Measurements from ENCODE around the gene DLG2. TPM values are rescaled to one million over a fixed set of nuclear protein-coding genes. Genes with fewer than 3 reads are reported as not detected.
"Not testable (repeated sequence)": the region's sequence is repeated elsewhere in the genome, so short reads cannot be mapped to it uniquely, and the experiment has no call there.

The DLG2 gene
- total RNA-seq, 1 experiment from 2014 or later: 17.5 TPM

DNA sequence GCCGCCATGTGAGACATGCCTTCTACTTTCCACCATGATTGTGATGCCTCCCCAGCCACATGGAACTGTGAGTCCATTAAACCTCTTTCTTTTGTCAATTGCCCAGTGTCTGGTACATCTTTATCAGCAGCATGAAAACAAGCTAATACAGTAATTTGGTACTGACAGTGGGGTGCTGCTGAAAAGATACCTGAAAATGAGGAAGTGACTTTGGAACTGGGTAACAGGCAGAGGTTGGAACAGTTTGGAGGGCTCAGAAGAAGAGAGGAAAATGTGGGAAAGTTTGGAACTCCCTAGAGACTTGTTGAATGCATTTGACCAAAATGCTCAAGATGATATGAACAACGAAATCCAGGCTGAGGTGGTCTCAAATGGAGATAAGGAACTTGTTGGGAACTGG, 356.8 kb downstream of the DLG2 start:
- H3K27ac Mint-ChIP-seq; H3K4me3 Mint-ChIP-seq; CTCF ChIA-PET; POLR2A ChIA-PET; ATAC-seq; H3K27me3 Mint-ChIP-seq (ENCODE audit: low read depth); DNase-seq (ENCODE audit: low spot score): not testable (repeated sequence)
- Mint-ChIP-seq H3K9me3 (peaks cover 35% of the 10 kb centered on the region), H3K36me3 (peaks cover 14% of the 10 kb centered on the region), H3K4me1 (peaks cover 10% of the 10 kb centered on the region)

- ATAC-seq (no peak), DNase-seq (ENCODE audit: low spot score) (no peak)
- no peak for TF ChIP-seq IRF2 (CRISPR knock-in tag; IDR thresholded peaks at IDR 0.05; ENCODE audit: borderline replicate concordance, low read depth)
- no peak overlapping the region for H3K4me3 Mint-ChIP-seq
- CTCF ChIA-PET: no interaction called here
- peaks cover 13% of the 10 kb centered on the region for H3K4me1 Mint-ChIP-seq
- H3K27me3 Mint-ChIP-seq (ENCODE audit: low read depth): peaks cover 2% of the 10 kb centered on the region; the same call in 1 of the 2 replicates
- peaks cover 37% of the 10 kb centered on the region for H3K9me3 Mint-ChIP-seq
- POLR2A ChIA-PET: no interaction called here
- no peak overlapping the region for H3K27ac Mint-ChIP-seq
- peaks cover 14% of the 10 kb centered on the region for H3K36me3 Mint-ChIP-seq
These were observed 358.0 kb downstream of the DLG2 start for GRCh38 chr11:85269109-85269508.

DNA sequence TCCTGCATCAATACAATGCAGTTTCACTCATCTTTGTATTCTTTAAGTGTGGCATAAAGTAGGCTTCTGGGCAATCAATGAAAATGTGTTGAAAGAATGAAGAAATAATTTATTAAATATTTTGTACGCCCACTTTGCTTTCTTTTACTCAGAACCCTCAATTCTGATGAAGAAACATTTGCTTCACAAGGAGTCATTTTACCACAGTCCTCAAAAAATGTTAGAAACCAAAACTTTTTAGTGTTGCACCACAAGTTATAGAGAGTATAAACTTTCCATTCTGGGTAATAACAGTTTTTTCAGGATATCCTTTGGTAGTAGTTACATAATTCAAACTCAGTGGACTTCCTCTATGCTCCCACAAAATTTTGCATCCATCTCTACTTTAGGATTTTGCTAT, 360.5 kb downstream of the DLG2 start:
- H3K4me1 Mint-ChIP-seq: peaks cover 13% of the 10 kb centered on the region

GRCh38 chr11:85263328-85263727, 363.8 kb downstream of the DLG2 start:
- ChIA-PET CTCF (no interaction called here), POLR2A (no interaction called here)
- Mint-ChIP-seq H3K4me3 (no peak overlapping the region), H3K36me3 (no peaks in the 10 kb centered on the region), H3K27ac (no peak overlapping the region), H3K4me1 (peaks cover 11% of the 10 kb centered on the region), H3K9me3 (peaks cover 26% of the 10 kb centered on the region), H3K27me3 (ENCODE audit: low read depth) (no peaks in the 10 kb centered on the region)
- TF ChIP-seq, protein P1, sequence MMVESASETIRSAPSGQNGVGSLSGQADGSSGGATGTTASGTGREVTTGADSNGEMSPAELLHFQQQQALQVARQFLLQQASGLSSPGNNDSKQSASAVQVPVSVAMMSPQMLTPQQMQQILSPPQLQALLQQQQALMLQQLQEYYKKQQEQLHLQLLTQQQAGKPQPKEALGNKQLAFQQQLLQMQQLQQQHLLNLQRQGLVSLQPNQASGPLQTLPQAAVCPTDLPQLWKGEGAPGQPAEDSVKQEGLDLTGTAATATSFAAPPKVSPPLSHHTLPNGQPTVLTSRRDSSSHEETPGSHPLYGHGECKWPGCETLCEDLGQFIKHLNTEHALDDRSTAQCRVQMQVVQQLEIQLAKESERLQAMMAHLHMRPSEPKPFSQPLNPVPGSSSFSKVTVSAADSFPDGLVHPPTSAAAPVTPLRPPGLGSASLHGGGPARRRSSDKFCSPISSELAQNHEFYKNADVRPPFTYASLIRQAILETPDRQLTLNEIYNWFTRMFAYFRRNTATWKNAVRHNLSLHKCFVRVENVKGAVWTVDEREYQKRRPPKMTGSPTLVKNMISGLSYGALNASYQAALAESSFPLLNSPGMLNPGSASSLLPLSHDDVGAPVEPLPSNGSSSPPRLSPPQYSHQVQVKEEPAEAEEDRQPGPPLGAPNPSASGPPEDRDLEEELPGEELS (CRISPR knock-in tag; IDR thresholded peaks at IDR 0.05): no peak
- no peak for TF ChIP-seq ZBTB21 (CRISPR knock-in tag; IDR thresholded peaks at IDR 0.05; ENCODE audit: borderline replicate concordance)
- TF ChIP-seq FOXJ3 (CRISPR knock-in tag; IDR thresholded peaks at IDR 0.05; ENCODE audit: borderline replicate concordance): no peak
- TF ChIP-seq E2F5 (CRISPR knock-in tag; IDR thresholded peaks at IDR 0.05): no peak
- DNase-seq (ENCODE audit: low spot score) (no peak), ATAC-seq (no peak)

More for the DNA sequence above, 360.5 kb downstream of the DLG2 start:
- ATAC-seq (no peak), DNase-seq (ENCODE audit: low spot score) (no peak)
- Mint-ChIP-seq H3K27me3 (ENCODE audit: low read depth) (no peaks in the 10 kb centered on the region), H3K9me3 (peaks cover 28% of the 10 kb centered on the region), H3K36me3 (0 out of 2 replicates have a peak, but pooled peaks cover 3% of the 10 kb centered on the region), H3K4me3 (no peak overlapping the region), H3K27ac (no peak overlapping the region)
- no peak for TF ChIP-seq IRF1 (CRISPR knock-in tag; IDR thresholded peaks at IDR 0.05)
- no peak for TF ChIP-seq PRRX2 (CRISPR knock-in tag; IDR thresholded peaks at IDR 0.05)
- TF ChIP-seq, protein P2, sequence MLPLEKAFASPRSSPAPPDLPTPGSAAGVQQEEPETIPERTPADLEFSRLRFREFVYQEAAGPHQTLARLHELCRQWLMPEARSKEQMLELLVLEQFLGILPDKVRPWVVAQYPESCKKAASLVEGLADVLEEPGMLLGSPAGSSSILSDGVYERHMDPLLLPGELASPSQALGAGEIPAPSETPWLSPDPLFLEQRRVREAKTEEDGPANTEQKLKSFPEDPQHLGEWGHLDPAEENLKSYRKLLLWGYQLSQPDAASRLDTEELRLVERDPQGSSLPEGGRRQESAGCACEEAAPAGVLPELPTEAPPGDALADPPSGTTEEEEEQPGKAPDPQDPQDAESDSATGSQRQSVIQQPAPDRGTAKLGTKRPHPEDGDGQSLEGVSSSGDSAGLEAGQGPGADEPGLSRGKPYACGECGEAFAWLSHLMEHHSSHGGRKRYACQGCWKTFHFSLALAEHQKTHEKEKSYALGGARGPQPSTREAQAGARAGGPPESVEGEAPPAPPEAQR (CRISPR knock-in tag; IDR thresholded peaks at IDR 0.05): no peak
- no peak for TF ChIP-seq ERG (CRISPR knock-in tag; IDR thresholded peaks at IDR 0.05)
- no peak for TF ChIP-seq ZNF232 (CRISPR knock-in tag; IDR thresholded peaks at IDR 0.05)
- POLR2A ChIA-PET: no interaction called here
- CTCF ChIA-PET: no interaction called here

All from WTC11 (cell line).